HL-60 (cell line): ENCODE data around the gene LACC1.

ENCODE experiments used
- DNase-seq, 2 experiments: peaks; one replicate each; pipeline ENCODE4 v3.0.0-alpha.2; 2010 to 2020; ENCODE audit warnings: low read depth in 1 of 2, low spot score in 1 of 2
- H3K27ac ChIP-seq: fragments of 250-450 bp; sonication (Bioruptor Pico); replicated peaks from 2 replicates; pipeline ENCODE4 v1.5.1; 2020; ENCODE audit warnings: mild to moderate bottlenecking, moderate library complexity
- H3K27me3 ChIP-seq: fragments of 250-450 bp; sonication (Bioruptor Pico); 2 replicates; pipeline ENCODE4 v1.5.1; 2021; ENCODE audit warnings: mild to moderate bottlenecking, moderate library complexity; ENCODE audit not compliant: insufficient read depth, poor library complexity, severe bottlenecking
- H3K4me3 ChIP-seq: replicated peaks from 2 replicates; pipeline ENCODE4 v1.5.1; 2011; ENCODE audit warnings: mild to moderate bottlenecking, control low read depth, low read length; ENCODE audit not compliant: insufficient read depth
- CTCF ChIP-seq: IDR thresholded peaks from one replicate; pipeline ENCODE4 v1.5.1; 2011; ENCODE audit warnings: low read length, control low read depth, inconsistent platforms; ENCODE audit not compliant: insufficient read depth
- GABPA ChIP-seq: IDR thresholded peaks from 2 replicates; pipeline ENCODE4 v1.6.1; 2012; ENCODE audit warnings: low read depth
- POLR2AphosphoS5 ChIP-seq: IDR thresholded peaks from 2 replicates; pipeline ENCODE4 v1.6.1; 2012; ENCODE audit warnings: low read depth
- REST ChIP-seq: IDR thresholded peaks from 2 replicates; pipeline ENCODE4 v1.6.1; 2012; ENCODE audit warnings: low read depth; ENCODE audit not compliant: insufficient replicate concordance
- SPI1 ChIP-seq: IDR thresholded peaks from 2 replicates; pipeline ENCODE4 v1.6.1; 2012; ENCODE audit warnings: low read depth, mild to moderate bottlenecking, borderline replicate concordance

The LACC1 gene

GRCh38 chr13:43861863-43862262, 17.8 kb upstream of the LACC1 start:
- H3K4me3 ChIP-seq = no peak overlapping the region
- H3K27ac ChIP-seq = no peak overlapping the region
- no peaks in the 10 kb centered on the region for H3K27me3 ChIP-seq
- DNase-seq = no peak
- TF ChIP-seq REST = no peak
- no peak for TF ChIP-seq CTCF
- TF ChIP-seq POLR2AphosphoS5 = no peak
- no peak for TF ChIP-seq SPI1
- TF ChIP-seq GABPA = no peak

GRCh38 chr13:43864921-43865320, 14.8 kb upstream of the LACC1 start:
- DNase-seq = no peak
- Histone ChIP-seq H3K4me3 (no peak overlapping the region), H3K27me3 (no peaks in the 10 kb centered on the region), H3K27ac (no peak overlapping the region)
- TF ChIP-seq REST (no peak), CTCF (no peak), GABPA (no peak), POLR2AphosphoS5 (no peak)

GRCh38 chr13:43865892-43866291, 13.8 kb upstream of the LACC1 start:
- Histone ChIP-seq H3K4me3 (no peak overlapping the region), H3K27ac (no peak overlapping the region), H3K27me3 (no peaks in the 10 kb centered on the region)
- no peak for TF ChIP-seq POLR2AphosphoS5
- TF ChIP-seq CTCF = no peak
- TF ChIP-seq SPI1 = no peak
- TF ChIP-seq REST = no peak
- no peak for TF ChIP-seq GABPA
- DNase-seq = no peak
